ENCODE measurements around the gene CFAP61. TPM values are rescaled to one million over a fixed set of nuclear protein-coding genes. Genes with fewer than 3 reads are reported as not detected.

Gene CFAP61
- total and polyA plus RNA-seq, 5 donors from 2014 or later, result not detected

DNA sequence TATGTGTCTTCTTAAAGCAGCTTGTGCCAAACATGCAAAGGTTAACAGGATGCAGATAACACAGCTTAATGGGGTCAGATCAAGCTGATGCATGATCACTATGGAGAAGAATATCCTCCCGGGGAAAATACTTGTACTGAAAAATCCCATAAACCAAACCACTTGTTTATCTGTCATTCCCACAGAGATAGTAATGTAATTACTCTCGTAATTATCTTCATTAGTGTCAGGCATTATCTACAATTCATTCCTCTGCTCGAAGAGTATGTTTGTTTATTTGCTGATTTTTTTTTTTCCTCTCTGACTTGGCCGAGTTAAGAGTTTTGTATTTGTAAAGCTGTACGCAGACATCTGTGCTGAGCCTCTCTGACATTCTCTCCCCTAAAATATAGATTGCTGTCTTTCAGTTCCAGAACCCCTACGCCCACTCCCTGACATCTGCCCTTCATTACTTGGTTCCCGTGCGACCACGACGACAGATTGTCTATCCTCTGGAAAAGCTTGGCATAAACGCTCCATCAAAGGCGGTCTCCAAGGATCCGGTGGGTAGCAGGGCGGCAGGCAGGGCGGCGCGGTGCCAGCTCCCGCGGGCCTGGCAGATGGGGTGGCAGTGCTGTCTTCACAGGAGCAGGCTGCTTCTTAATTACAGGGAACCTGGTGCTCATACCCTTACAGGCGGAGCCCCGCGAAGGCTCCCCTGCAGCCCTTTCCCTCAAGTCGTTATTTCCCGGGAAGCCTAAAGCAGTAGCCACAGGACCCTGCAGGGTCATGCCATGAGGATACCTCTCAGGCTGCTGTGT lies 147.2 kb downstream of the CFAP61 start:
- Histone ChIP-seq H3K27me3 (ENCODE audit: control insufficient read depth, insufficient read depth, low read length) (no peaks in the 10 kb centered on the region), H3K36me3 (ENCODE audit: control insufficient read depth, insufficient read depth, low read length) (no peaks in the 10 kb centered on the region), H3K27ac (ENCODE audit: insufficient read depth, low read length, poor library complexity, severe bottlenecking) (no peak overlapping the region), H3K4me3 (ENCODE audit: low read depth, low read length) (no peak overlapping the region), H3K9me3 (ENCODE audit: control insufficient read depth in 2 of 2, low read length in 2 of 2) (no peaks in the 10 kb centered on the region), H3K4me1 (ENCODE audit: control insufficient read depth, insufficient read depth, low read length, poor library complexity, severe bottlenecking) (no peaks in the 10 kb centered on the region)
- no peaks in the 10 kb centered on the region for H3K36me3 Mint-ChIP-seq
- peaks cover 0 to 1% (median 0%) of the 10 kb centered on the region in 7 donors for H3K9me3 Mint-ChIP-seq
- DNase-seq, result no peak
- ATAC-seq (ENCODE audit: low read depth in 2 of 2), result no peak
- H3K27ac Mint-ChIP-seq, result no peak overlapping the region
- H3K4me3 Mint-ChIP-seq, result no peak overlapping the region
- no peaks in the 10 kb centered on the region for H3K4me1 Mint-ChIP-seq
- H3K27me3 Mint-ChIP-seq, result no peaks in the 10 kb centered on the region

DNA sequence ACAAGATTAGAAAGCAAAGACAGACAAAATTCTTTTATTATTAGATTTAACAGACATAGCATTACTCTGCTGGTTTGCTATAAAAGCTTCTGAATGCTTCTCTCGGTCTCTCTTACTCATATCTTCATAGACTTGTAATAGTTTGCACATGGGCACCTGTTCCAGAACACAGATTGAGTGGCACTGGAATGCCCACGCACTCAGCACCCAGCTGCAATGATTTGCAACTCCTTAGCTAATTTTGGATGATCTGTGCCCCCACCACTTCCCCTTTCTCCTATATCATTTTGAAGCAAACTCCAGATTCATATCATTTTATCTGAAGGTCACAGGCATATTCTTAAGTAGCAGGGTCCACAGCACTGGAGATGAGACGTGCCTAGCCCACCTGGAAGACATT lies 148.8 kb downstream of the CFAP61 start:
- Histone ChIP-seq H3K4me1 (ENCODE audit: control insufficient read depth, insufficient read depth, low read length, poor library complexity, severe bottlenecking) (no peaks in the 10 kb centered on the region), H3K9me3 (ENCODE audit: control insufficient read depth in 2 of 2, low read length in 2 of 2) (no peaks in the 10 kb centered on the region), H3K27ac (ENCODE audit: insufficient read depth, low read length, poor library complexity, severe bottlenecking) (no peak overlapping the region), H3K36me3 (ENCODE audit: control insufficient read depth, insufficient read depth, low read length) (no peaks in the 10 kb centered on the region), H3K27me3 (ENCODE audit: control insufficient read depth, insufficient read depth, low read length) (no peaks in the 10 kb centered on the region), H3K4me3 (ENCODE audit: low read depth, low read length) (no peak overlapping the region)
- no peaks in the 10 kb centered on the region for H3K4me1 Mint-ChIP-seq
- no peaks in the 10 kb centered on the region for H3K27me3 Mint-ChIP-seq
- H3K36me3 Mint-ChIP-seq, result no peaks in the 10 kb centered on the region
- H3K9me3 Mint-ChIP-seq, result peaks cover 0 to 1% (median 0%) of the 10 kb centered on the region in 7 donors
- no peak overlapping the region for H3K4me3 Mint-ChIP-seq
- no peak for DNase-seq
- no peak for ATAC-seq (ENCODE audit: low read depth in 2 of 2)
- no peak overlapping the region for H3K27ac Mint-ChIP-seq

DNA sequence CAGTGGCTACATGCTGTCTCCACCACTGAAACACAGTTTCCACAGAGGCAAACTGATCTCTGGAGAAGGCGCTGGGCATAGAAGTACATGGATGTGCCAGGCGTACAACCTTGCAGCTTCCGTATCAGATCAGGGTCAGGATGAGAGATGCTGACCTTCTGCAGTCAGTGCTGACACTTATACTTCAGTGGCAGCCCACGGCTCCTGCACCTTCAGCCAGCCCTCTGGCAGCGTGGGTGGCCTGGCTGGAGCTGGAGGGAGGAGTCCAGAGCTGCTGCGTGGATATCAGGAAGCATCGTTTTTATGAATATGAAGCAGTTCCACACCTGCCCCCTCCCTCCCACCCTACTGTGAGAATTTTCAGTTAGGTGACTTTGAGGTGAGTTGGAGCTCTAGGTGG lies 149.3 kb downstream of the CFAP61 start:
- ATAC-seq (ENCODE audit: low read depth in 2 of 2), result no peak
- H3K27me3 Mint-ChIP-seq, result no peaks in the 10 kb centered on the region
- no peaks in the 10 kb centered on the region for H3K4me1 ChIP-seq (ENCODE audit: control insufficient read depth, insufficient read depth, low read length, poor library complexity, severe bottlenecking)
- DNase-seq, result no peak
- no peak overlapping the region for H3K27ac Mint-ChIP-seq
- peaks cover 0 to 1% (median 0%) of the 10 kb centered on the region in 7 donors for H3K9me3 Mint-ChIP-seq
- no peaks in the 10 kb centered on the region for H3K4me1 Mint-ChIP-seq
- no peaks in the 10 kb centered on the region for H3K36me3 ChIP-seq (ENCODE audit: control insufficient read depth, insufficient read depth, low read length)
- no peaks in the 10 kb centered on the region for H3K36me3 Mint-ChIP-seq
- no peak overlapping the region for H3K4me3 ChIP-seq (ENCODE audit: low read depth, low read length)
- H3K9me3 ChIP-seq (ENCODE audit: control insufficient read depth in 2 of 2, low read length in 2 of 2), result no peaks in the 10 kb centered on the region
- no peaks in the 10 kb centered on the region for H3K27me3 ChIP-seq (ENCODE audit: control insufficient read depth, insufficient read depth, low read length)
- H3K4me3 Mint-ChIP-seq, result no peak overlapping the region
- no peak overlapping the region for H3K27ac ChIP-seq (ENCODE audit: insufficient read depth, low read length, poor library complexity, severe bottlenecking)

DNA sequence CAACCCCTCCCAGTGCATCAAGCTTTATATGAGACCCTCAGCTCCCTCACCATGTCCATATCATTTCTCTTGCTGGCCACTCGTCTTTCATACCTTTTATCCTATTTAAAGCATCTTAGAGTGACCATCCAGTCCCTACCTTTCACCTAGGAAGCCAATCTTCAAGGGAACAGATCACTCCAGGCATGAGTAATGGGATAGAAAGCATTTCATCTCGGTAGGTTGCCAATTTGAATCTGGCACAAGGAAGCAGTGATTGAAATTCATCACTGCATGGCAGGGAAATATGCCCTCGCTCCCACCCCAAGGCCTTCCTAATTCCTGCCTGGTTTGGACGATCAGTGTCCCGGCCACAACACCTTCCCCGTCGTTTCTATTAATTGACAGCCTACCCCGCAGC lies 150.4 kb downstream of the CFAP61 start:
- Histone ChIP-seq H3K4me1 (ENCODE audit: control insufficient read depth, insufficient read depth, low read length, poor library complexity, severe bottlenecking) (no peaks in the 10 kb centered on the region), H3K27ac (ENCODE audit: insufficient read depth, low read length, poor library complexity, severe bottlenecking) (no peak overlapping the region), H3K9me3 (ENCODE audit: control insufficient read depth in 2 of 2, low read length in 2 of 2) (no peaks in the 10 kb centered on the region), H3K4me3 (ENCODE audit: low read depth, low read length) (no peak overlapping the region), H3K36me3 (ENCODE audit: control insufficient read depth, insufficient read depth, low read length) (no peaks in the 10 kb centered on the region), H3K27me3 (ENCODE audit: control insufficient read depth, insufficient read depth, low read length) (no peaks in the 10 kb centered on the region)
- H3K9me3 Mint-ChIP-seq, result peaks cover 0 to 1% (median 0%) of the 10 kb centered on the region in 7 donors
- H3K4me3 Mint-ChIP-seq, result no peak overlapping the region
- no peaks in the 10 kb centered on the region for H3K27me3 Mint-ChIP-seq
- H3K27ac Mint-ChIP-seq, result no peak overlapping the region
- H3K36me3 Mint-ChIP-seq, result no peaks in the 10 kb centered on the region
- ATAC-seq (ENCODE audit: low read depth in 2 of 2), result no peak
- no peak for DNase-seq
- no peaks in the 10 kb centered on the region for H3K4me1 Mint-ChIP-seq

DNA sequence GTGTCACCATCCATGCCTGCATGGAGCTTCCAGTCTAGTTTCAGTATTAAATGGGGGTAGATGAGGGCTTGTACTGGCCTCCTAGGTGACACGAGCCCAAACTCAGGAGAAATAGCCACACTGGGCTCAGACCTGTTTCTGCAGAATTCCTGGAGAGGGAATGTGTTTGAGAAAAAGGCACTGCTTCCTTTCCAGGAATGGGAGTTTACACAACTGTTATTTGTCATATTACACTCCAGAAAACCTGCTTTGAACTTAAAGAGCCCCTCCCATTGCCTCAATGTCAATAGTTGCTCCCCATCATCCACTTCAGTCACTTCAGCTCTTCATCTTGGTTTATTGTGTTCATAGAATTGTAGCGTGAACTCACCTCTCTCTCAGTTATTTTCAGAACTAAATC lies 151.5 kb downstream of the CFAP61 start:
- ATAC-seq (ENCODE audit: low read depth in 2 of 2) (no peak), DNase-seq (no peak)
- H3K4me3 ChIP-seq (ENCODE audit: low read depth, low read length), result no peak overlapping the region
- Mint-ChIP-seq H3K36me3 (no peaks in the 10 kb centered on the region), H3K27me3 (no peaks in the 10 kb centered on the region), H3K4me3 (no peak overlapping the region), H3K27ac (no peak overlapping the region), H3K9me3 (peaks cover 0 to 1% (median 0%) of the 10 kb centered on the region in 7 donors), H3K4me1 (no peaks in the 10 kb centered on the region)
- no peaks in the 10 kb centered on the region for H3K27me3 ChIP-seq (ENCODE audit: control insufficient read depth, insufficient read depth, low read length)
- H3K4me1 ChIP-seq (ENCODE audit: control insufficient read depth, insufficient read depth, low read length, poor library complexity, severe bottlenecking), result no peaks in the 10 kb centered on the region
- no peaks in the 10 kb centered on the region for H3K9me3 ChIP-seq (ENCODE audit: control insufficient read depth in 2 of 2, low read length in 2 of 2)
- no peaks in the 10 kb centered on the region for H3K36me3 ChIP-seq (ENCODE audit: control insufficient read depth, insufficient read depth, low read length)
- H3K27ac ChIP-seq (ENCODE audit: insufficient read depth, low read length, poor library complexity, severe bottlenecking), result no peak overlapping the region

- Mint-ChIP-seq H3K27ac (no peak overlapping the region), H3K27me3 (no peaks in the 10 kb centered on the region), H3K4me3 (no peak overlapping the region), H3K36me3 (no peaks in the 10 kb centered on the region), H3K9me3 (peaks cover 0 to 1% (median 0%) of the 10 kb centered on the region in 7 donors), H3K4me1 (no peaks in the 10 kb centered on the region)
- Histone ChIP-seq H3K4me1 (ENCODE audit: control insufficient read depth, insufficient read depth, low read length, poor library complexity, severe bottlenecking) (no peaks in the 10 kb centered on the region), H3K36me3 (ENCODE audit: control insufficient read depth, insufficient read depth, low read length) (no peaks in the 10 kb centered on the region), H3K27ac (ENCODE audit: insufficient read depth, low read length, poor library complexity, severe bottlenecking) (no peak overlapping the region), H3K27me3 (ENCODE audit: control insufficient read depth, insufficient read depth, low read length) (peaks cover 2% of the 10 kb centered on the region), H3K4me3 (ENCODE audit: low read depth, low read length) (no peak overlapping the region), H3K9me3 (ENCODE audit: control insufficient read depth in 2 of 2, low read length in 2 of 2) (no peaks in the 10 kb centered on the region)
- ATAC-seq (ENCODE audit: low read depth in 2 of 2) (no peak), DNase-seq (no peak)
Measured at GRCh38 chr20:20204256-20204655, 151.9 kb downstream of the CFAP61 start.

DNA sequence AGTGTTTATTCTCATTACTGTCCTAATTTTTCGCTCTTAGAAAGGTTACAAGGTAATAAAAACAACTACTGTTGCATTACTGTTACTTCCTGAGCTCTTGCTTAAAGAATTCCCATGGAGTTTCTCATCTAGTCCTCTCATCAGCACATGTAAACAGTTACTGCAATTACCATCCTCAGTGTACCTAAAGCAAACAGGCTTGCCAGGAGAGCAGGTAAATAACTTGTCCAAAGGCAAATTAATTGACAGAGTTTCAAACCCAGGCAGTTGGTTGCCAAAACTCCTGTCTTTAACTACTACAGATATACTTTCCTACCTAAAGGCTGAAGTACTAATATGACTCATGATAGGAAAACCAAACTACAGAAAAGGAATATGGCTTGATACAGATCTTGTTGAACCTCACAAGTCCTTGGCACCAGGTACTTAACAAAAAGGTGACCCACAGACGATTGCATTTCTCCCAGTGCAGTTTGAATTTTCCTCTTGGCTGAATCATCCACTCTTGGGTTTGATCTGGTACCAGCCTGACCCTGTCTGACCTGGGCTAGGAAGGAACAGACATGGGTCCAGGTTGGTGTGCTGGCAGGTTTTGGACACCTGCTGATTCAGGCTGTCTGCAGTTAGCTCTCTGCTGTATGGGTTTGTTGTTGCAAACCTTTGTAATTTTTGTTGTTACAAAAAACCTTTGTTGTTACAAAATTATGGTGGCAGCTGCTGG lies 153.0 kb downstream of the CFAP61 start:
- Mint-ChIP-seq H3K27me3 (no peaks in the 10 kb centered on the region), H3K4me3 (no peak overlapping the region), H3K9me3 (peaks cover 0 to 1% (median 0%) of the 10 kb centered on the region in 7 donors), H3K4me1 (no peaks in the 10 kb centered on the region), H3K27ac (no peak overlapping the region), H3K36me3 (no peaks in the 10 kb centered on the region)
- Histone ChIP-seq H3K27me3 (ENCODE audit: control insufficient read depth, insufficient read depth, low read length) (peaks cover 2% of the 10 kb centered on the region), H3K4me3 (ENCODE audit: low read depth, low read length) (no peak overlapping the region), H3K4me1 (ENCODE audit: control insufficient read depth, insufficient read depth, low read length, poor library complexity, severe bottlenecking) (no peaks in the 10 kb centered on the region), H3K27ac (ENCODE audit: insufficient read depth, low read length, poor library complexity, severe bottlenecking) (no peak overlapping the region), H3K9me3 (ENCODE audit: control insufficient read depth in 2 of 2, low read length in 2 of 2) (no peaks in the 10 kb centered on the region), H3K36me3 (ENCODE audit: control insufficient read depth, insufficient read depth, low read length) (no peaks in the 10 kb centered on the region)
- no peak for DNase-seq
- no peak for ATAC-seq (ENCODE audit: low read depth in 2 of 2)

GRCh38 chr20:20205862-20206236 lies 153.5 kb downstream of the CFAP61 start:
- H3K27ac Mint-ChIP-seq, result no peak overlapping the region
- no peak overlapping the region for H3K4me3 ChIP-seq (ENCODE audit: low read depth, low read length)
- H3K9me3 Mint-ChIP-seq, result peaks cover 0 to 1% (median 0%) of the 10 kb centered on the region in 7 donors
- no peak overlapping the region for H3K4me3 Mint-ChIP-seq
- H3K4me1 Mint-ChIP-seq, result no peaks in the 10 kb centered on the region
- H3K36me3 Mint-ChIP-seq, result no peaks in the 10 kb centered on the region
- DNase-seq (no peak), ATAC-seq (ENCODE audit: low read depth in 2 of 2) (no peak)
- H3K4me1 ChIP-seq (ENCODE audit: control insufficient read depth, insufficient read depth, low read length, poor library complexity, severe bottlenecking), result no peaks in the 10 kb centered on the region
- H3K27me3 ChIP-seq (ENCODE audit: control insufficient read depth, insufficient read depth, low read length), result peaks cover 2% of the 10 kb centered on the region
- H3K36me3 ChIP-seq (ENCODE audit: control insufficient read depth, insufficient read depth, low read length), result no peaks in the 10 kb centered on the region
- H3K9me3 ChIP-seq (ENCODE audit: control insufficient read depth in 2 of 2, low read length in 2 of 2), result no peaks in the 10 kb centered on the region
- no peak overlapping the region for H3K27ac ChIP-seq (ENCODE audit: insufficient read depth, low read length, poor library complexity, severe bottlenecking)
- H3K27me3 Mint-ChIP-seq, result no peaks in the 10 kb centered on the region
